Ishikawa (cell line): ENCODE results near the gene TGFB1.

ENCODE experiments used
- CEBPB ChIP-seq: IDR thresholded peaks from 2 replicates; pipeline ENCODE4 v1.6.1; 2012
- CREB1 ChIP-seq: IDR thresholded peaks from 2 replicates; pipeline ENCODE4 v1.6.1; 2012; ENCODE audit warnings: low read depth
- EGR1 ChIP-seq: IDR thresholded peaks from 2 replicates; pipeline ENCODE4 v1.6.1; 2012
- EP300 ChIP-seq: IDR thresholded peaks from 2 replicates; pipeline ENCODE4 v1.6.1; 2012; ENCODE audit warnings: borderline replicate concordance
- FOXM1 ChIP-seq: IDR thresholded peaks from 2 replicates; pipeline ENCODE4 v1.6.1; 2012; ENCODE audit warnings: low read depth, borderline replicate concordance
- NFIC ChIP-seq: IDR thresholded peaks from 2 replicates; pipeline ENCODE4 v1.6.1; 2012
- RAD21 ChIP-seq: IDR thresholded peaks from 2 replicates; pipeline ENCODE4 v1.6.1; 2012; ENCODE audit warnings: low read depth
- TAF1 ChIP-seq: IDR thresholded peaks from 2 replicates; pipeline ENCODE4 v1.6.1; 2012; ENCODE audit warnings: low read depth, mild to moderate bottlenecking
- TCF12 ChIP-seq: IDR thresholded peaks from 2 replicates; pipeline ENCODE4 v1.6.1; 2012; ENCODE audit warnings: low read depth
- TEAD4 ChIP-seq: IDR thresholded peaks from 2 replicates; pipeline ENCODE4 v1.6.1; 2012
- YY1 ChIP-seq: IDR thresholded peaks from 2 replicates; pipeline ENCODE4 v1.6.1; 2012; ENCODE audit warnings: low read depth
- ZBTB7A ChIP-seq: IDR thresholded peaks from 2 replicates; pipeline ENCODE4 v1.6.1; 2012; ENCODE audit warnings: low read depth
- TF ChIP-seq, protein P1 (sequence below): IDR thresholded peaks from 2 replicates; pipeline ENCODE4 v1.6.1; 2012
- TF ChIP-seq, protein P2 (sequence below): IDR thresholded peaks from 2 replicates; pipeline ENCODE4 v1.6.1; 2012
- TF ChIP-seq, protein P3 (sequence below): IDR thresholded peaks from 2 replicates; pipeline ENCODE4 v1.6.1; 2012; ENCODE audit warnings: low read depth, mild to moderate bottlenecking

The TGFB1 gene

DNA sequence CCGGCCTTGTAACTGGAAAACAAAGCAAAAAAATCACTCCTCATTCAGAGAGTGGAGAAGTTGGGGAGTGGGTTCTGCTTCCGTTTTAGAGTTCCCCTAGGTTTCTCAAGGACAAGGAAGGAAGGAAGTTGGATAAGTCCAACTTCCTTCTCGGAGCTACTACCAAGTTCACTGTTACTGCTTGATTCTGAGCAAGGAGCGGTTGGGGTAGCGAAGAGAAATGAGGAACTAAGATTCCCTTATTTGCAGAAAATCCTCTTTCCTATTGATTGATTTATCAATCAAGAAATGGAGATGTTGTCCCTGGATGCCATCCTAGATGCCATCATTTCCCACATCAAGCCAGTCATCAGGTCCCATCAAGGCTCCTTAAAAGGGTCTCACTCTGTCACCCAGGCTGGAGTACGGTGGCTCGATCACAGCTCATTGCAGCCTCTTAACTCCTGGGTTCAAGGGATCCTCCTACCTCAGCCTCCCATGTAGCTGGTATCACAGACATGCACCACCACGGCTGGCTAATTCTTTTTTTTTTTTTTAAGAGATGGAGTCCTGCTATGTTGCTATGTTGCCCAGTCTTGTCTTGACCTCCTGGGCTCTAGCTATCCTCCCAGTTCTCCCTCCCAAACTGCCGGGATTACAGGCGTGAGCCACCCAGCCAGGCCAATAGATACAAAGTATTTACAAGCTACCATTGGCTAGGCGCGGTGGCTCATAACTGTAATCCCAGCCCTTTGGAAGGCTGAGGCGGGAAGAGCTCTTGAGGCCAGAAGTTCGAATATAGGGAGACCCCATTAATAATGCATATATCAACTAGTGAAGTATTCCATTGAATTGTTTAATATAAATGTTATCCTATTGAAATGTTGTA is 11.0 kb upstream of the TGFB1 start:
- TF ChIP-seq CREB1 (no peak), NFIC (no peak)

DNA sequence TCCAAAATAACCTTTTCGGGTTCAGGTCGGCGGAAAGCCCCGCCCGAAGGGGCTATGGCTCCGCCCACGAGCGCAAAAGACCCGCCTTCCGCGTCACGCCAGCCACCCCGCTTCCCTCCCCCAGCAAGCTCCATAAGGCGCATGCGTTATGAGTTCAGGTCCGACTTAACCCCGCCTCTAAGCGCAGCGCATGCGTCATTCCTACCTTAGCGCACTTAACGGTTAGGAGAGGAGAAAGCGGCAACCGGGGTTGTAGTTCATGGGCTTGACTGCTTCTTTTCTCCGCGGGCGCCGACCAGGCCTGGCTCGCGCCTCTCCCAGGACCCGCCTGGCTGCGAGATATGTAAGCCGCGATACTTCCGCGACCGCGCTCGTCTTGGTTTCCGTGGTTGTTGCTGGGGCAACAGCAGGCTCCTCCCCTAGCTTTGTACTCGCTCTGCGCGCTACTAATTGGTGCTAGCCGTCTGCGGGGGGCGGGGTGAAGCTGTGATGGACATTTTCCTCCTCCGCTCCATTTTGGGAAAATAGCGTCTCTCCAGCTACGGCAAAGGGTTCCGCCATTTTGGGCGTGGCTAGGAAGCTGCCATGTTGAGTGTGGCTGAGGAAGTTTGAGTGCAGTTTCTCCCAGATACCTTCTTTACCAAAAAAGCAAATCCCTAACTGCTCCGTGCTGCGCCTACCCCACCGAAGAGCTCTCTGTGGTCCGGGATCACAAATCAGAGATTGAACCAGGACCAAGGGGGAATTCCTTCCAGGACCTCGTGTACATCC is 10.2 kb upstream of the TGFB1 start, which contains the start of gene B9D2:
Gene B9D2 (minus strand): TSS at position 397 of the 771 bp plus-strand sequence. CDS start 630 bp downstream, outside the sequence.
- peak; percentile 89 for TF ChIP-seq EGR1
- peak; percentile 61 for TF ChIP-seq CREB1
- TF ChIP-seq TCF12 = no peak
- no peak for TF ChIP-seq TEAD4
- TF ChIP-seq TAF1 = 0 out of 2 replicates have a peak, but pooled peaks have one; percentile 32
- TF ChIP-seq, protein P1, sequence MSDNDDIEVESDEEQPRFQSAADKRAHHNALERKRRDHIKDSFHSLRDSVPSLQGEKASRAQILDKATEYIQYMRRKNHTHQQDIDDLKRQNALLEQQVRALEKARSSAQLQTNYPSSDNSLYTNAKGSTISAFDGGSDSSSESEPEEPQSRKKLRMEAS = peak; percentile 31; the same call in 1 of the 2 replicates
- peak; percentile 99 for TF ChIP-seq YY1

DNA sequence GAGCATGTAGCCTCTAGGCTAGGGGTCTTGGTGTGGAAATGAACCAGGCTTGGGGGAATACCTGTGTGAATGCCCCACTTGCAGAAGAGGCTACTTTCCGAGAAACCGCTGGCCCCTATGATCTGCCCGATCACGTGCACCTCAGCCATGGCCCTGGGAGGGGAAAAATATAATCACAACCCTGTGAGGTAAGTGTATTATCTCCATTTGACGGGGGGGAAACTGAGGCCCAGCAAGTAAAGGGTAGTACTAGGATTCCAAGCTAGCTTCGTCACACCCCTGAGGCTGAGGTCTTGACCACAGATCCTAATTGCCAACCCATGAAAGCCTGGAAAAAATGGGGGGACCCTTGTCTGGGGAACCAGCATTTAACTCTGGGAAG is 9.6 kb upstream of the TGFB1 start:
- TF ChIP-seq NFIC = no peak
- TF ChIP-seq EGR1 = no peak
- TF ChIP-seq, protein P1 = 0 out of 2 replicates have a peak, but pooled peaks have one; percentile 0
- no peak for TF ChIP-seq RAD21
- TF ChIP-seq CREB1 = no peak
- TF ChIP-seq, protein P2, sequence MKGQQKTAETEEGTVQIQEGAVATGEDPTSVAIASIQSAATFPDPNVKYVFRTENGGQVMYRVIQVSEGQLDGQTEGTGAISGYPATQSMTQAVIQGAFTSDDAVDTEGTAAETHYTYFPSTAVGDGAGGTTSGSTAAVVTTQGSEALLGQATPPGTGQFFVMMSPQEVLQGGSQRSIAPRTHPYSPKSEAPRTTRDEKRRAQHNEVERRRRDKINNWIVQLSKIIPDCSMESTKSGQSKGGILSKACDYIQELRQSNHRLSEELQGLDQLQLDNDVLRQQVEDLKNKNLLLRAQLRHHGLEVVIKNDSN = no peak
- TF ChIP-seq ZBTB7A = no peak

DNA sequence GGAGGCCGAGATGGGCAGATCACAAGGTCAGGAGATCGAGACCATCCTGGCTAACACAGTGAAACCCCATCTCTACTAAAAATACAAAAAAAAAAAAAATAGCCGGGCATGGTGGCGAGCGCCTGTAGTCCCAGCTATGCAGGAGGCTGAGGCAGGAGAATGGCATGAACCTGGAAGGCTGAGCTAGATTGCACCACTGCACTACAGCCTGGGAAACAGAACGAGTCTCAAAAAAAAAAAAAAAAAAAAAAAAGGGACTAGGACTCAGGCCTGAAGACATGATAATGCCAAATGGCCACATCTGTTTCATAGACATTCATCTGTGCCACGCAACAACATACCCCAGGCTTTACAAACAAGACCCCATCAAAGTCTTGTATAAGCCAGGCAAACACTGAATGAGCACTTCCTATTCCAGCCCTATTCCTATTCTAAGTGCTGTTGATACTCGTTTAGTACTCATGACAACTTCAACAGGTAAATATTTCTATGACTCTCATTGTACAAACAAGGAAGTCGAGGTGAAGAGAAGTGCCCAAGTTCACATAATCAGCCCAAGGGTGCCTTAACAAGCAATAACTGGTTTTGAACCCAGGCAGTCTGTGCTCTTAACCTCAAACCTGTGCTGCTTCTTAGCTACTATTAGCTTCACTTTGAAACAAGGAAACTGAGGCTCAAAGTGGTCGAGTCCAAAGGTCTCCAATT is 8.6 kb upstream of the TGFB1 start:
- TF ChIP-seq CREB1 (no peak), TCF12 (no peak), EP300 (no peak), YY1 (no peak), EGR1 (no peak), TAF1 (no peak), RAD21 (no peak), ZBTB7A (no peak), FOXM1 (no peak), CEBPB (no peak), TEAD4 (no peak), NFIC (no peak)
- TF ChIP-seq, protein P2 = no peak
- TF ChIP-seq, protein P1 = no peak
- TF ChIP-seq, protein P3, sequence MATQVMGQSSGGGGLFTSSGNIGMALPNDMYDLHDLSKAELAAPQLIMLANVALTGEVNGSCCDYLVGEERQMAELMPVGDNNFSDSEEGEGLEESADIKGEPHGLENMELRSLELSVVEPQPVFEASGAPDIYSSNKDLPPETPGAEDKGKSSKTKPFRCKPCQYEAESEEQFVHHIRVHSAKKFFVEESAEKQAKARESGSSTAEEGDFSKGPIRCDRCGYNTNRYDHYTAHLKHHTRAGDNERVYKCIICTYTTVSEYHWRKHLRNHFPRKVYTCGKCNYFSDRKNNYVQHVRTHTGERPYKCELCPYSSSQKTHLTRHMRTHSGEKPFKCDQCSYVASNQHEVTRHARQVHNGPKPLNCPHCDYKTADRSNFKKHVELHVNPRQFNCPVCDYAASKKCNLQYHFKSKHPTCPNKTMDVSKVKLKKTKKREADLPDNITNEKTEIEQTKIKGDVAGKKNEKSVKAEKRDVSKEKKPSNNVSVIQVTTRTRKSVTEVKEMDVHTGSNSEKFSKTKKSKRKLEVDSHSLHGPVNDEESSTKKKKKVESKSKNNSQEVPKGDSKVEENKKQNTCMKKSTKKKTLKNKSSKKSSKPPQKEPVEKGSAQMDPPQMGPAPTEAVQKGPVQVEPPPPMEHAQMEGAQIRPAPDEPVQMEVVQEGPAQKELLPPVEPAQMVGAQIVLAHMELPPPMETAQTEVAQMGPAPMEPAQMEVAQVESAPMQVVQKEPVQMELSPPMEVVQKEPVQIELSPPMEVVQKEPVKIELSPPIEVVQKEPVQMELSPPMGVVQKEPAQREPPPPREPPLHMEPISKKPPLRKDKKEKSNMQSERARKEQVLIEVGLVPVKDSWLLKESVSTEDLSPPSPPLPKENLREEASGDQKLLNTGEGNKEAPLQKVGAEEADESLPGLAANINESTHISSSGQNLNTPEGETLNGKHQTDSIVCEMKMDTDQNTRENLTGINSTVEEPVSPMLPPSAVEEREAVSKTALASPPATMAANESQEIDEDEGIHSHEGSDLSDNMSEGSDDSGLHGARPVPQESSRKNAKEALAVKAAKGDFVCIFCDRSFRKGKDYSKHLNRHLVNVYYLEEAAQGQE = no peak

DNA sequence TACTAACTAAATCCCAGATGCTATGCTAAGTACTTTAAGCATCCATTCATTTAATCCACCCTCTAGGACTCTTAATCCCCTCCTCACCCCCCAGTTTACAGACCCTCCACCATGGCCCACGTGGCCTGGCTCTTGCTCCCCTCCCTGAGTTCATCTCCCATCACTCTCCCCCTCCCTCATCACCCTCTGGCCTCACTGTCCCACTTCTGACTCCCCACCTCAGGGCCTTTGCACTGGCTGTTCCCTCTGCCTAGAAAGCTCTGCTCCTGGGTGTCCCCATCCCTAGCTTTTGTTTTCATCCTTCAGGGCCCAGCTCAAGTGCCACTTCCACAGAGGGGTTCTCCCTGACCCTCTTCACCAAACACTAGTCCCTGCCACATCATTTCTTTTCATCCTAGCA is 6.0 kb upstream of the TGFB1 start:
- TF ChIP-seq TAF1 = no peak
- no peak for TF ChIP-seq TEAD4
- TF ChIP-seq, protein P2 = no peak
- TF ChIP-seq, protein P3 = no peak
- no peak for TF ChIP-seq RAD21
- TF ChIP-seq FOXM1 = no peak
